ENCODE data around the gene SCLY.

DNA sequence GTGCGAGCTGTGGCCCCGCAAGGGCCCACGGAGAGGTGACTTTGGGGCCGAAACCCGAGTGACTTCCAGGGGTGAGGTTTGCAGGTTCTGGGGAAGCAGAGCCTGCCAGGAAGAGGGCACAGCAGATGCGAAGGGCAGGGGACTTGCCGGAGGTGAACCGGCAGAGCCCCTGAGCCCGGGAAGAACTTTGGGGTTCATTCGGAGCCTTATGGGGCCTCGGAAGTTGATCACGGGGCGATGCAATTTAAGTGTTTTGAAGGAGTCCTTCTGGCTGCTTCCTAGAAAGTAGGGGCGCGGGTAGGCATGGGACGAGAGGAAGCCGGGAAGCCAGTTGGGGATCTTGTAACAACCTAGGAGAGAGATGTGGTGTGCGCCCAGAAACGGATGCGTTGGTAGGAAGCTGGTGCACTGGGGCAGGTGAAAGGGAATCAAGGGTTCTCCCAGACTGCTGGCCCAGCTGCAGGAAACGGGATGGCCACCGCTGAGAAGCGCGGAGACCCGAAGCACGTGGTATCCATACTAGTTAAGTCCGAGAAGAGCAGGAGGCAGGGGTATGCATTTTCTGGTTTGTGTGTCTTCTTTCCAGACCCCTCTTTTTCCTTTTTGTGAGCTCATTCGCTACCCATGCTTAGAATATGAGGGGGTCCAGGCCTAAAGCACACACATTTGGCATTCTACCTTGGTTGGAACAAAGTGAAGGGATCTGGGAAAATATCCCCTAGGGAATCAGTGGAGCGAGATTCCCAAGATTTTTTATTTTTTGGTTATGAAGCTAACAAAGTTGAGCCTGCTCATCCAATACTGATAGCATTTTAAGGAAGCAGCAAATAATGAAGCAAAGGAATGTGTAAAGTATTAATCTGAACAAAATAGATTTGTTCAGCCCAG is 758 bp downstream of the SCLY start:
- TF ChIP-seq, protein P1, sequence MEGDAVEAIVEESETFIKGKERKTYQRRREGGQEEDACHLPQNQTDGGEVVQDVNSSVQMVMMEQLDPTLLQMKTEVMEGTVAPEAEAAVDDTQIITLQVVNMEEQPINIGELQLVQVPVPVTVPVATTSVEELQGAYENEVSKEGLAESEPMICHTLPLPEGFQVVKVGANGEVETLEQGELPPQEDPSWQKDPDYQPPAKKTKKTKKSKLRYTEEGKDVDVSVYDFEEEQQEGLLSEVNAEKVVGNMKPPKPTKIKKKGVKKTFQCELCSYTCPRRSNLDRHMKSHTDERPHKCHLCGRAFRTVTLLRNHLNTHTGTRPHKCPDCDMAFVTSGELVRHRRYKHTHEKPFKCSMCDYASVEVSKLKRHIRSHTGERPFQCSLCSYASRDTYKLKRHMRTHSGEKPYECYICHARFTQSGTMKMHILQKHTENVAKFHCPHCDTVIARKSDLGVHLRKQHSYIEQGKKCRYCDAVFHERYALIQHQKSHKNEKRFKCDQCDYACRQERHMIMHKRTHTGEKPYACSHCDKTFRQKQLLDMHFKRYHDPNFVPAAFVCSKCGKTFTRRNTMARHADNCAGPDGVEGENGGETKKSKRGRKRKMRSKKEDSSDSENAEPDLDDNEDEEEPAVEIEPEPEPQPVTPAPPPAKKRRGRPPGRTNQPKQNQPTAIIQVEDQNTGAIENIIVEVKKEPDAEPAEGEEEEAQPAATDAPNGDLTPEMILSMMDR (IDR thresholded peaks at IDR 0.05) = no peak
- no peak for TF ChIP-seq EZH2 (IDR thresholded peaks at IDR 0.05; ENCODE audit: borderline replicate concordance, insufficient read depth, low read depth, low read length, poor library complexity, severe bottlenecking)
